T-cell (primary cell): ENCODE results near the gene SMPDL3B. TPM values are rescaled to one million over a fixed set of nuclear protein-coding genes. Genes with fewer than 3 reads are reported as not detected.
A peak's percentile ranks its signal among the peaks of the same experiment; 100 is the strongest.

Experiments used
- ATAC-seq, 4 experiments: fragments of 200-7000 bp in 3 of 4; fragments of 150-1000 bp in 1 of 4; cut with Tn5 transposase; replicated peaks in 1 of 4; 1 replicate in 3 of 4; 2 replicates in 1 of 4; pipeline ENCODE4 v1.10.0; 2021; ENCODE audit warnings: moderate library complexity in 3 of 4, mild to moderate bottlenecking in 2 of 4, moderate number of reproducible peaks in 1 of 4
- CTCF ChIA-PET, 2 donors: fragments of 300-600 bp; sonication (Branson Sonifier 250); formaldehyde crosslinking; loops; one replicate each; lab custom pipeline; 2022; ENCODE audit warnings: antibody characterized with exemption in 2 of 2; lab: Charles Lee
- POLR2A ChIA-PET, 2 donors: fragments of 300-600 bp; sonication (Branson Sonifier 250); formaldehyde crosslinking; loops; one replicate each; lab custom pipeline; 2022; ENCODE audit warnings: antibody characterized with exemption in 2 of 2; lab: Charles Lee
- DNase-seq, 35 experiments: peaks; one replicate each; pipeline versions ENCODE4 v3.0.0 to v3.0.0-alpha.2; 2013 to 2023
- H3K27ac ChIP-seq: one replicate; pipeline ENCODE4 v1.5.1; 2013; ENCODE audit warnings: low read length
- H3K27me3 ChIP-seq, 2 experiments: replicated peaks in 1 of 2; 1 replicate in 1 of 2; 2 replicates in 1 of 2; pipeline versions ENCODE4 v1.6.1 to v1.7.0; 2013; ENCODE audit warnings: low read length in 1 of 2, mixed read lengths in 1 of 2; ENCODE audit not compliant: control insufficient read depth in 2 of 2, insufficient read depth in 2 of 2; ENCODE audit errors: extremely low read depth in 1 of 2
- H3K36me3 ChIP-seq, 2 donors: 1 replicate in 1 of 2; 2 replicates in 1 of 2; pipeline versions ENCODE4 v1.6.1 to v1.7.0; 2013; ENCODE audit warnings: low read length in 1 of 2; ENCODE audit not compliant: control insufficient read depth in 2 of 2, insufficient read depth in 1 of 2; ENCODE audit errors: extremely low read depth in 1 of 2
- H3K4me1 ChIP-seq, 2 experiments: 1 replicate in 1 of 2; 2 replicates in 1 of 2; pipeline versions ENCODE4 v1.6.1 to v1.7.0; 2013; ENCODE audit warnings: low read length in 2 of 2, mixed read lengths in 1 of 2; ENCODE audit not compliant: insufficient read depth in 2 of 2, control insufficient read depth in 1 of 2; ENCODE audit errors: extremely low read depth in 1 of 2
- H3K4me3 ChIP-seq, 2 donors: 1 replicate in 1 of 2; 2 replicates in 1 of 2; pipeline versions ENCODE4 v1.5.1 to v1.7.0; 2013; ENCODE audit warnings: mild to moderate bottlenecking in 2 of 2, low read length in 1 of 2, moderate library complexity in 1 of 2; ENCODE audit not compliant: control insufficient read depth in 1 of 2; ENCODE audit errors: extremely low read depth in 1 of 2
- H3K9me3 ChIP-seq: 2 replicates; pipeline ENCODE4 v1.7.0; 2013
- H3K27ac Mint-ChIP-seq, 2 donors: one replicate each; pipeline ENCODE4 v1.8.0; 2020 to 2021; ENCODE audit warnings: mild to moderate bottlenecking in 2 of 2, mixed read lengths in 2 of 2
- H3K27me3 Mint-ChIP-seq, 2 donors: one replicate each; pipeline ENCODE4 v1.8.0; 2021 to 2022; ENCODE audit warnings: mixed read lengths in 2 of 2
- H3K36me3 Mint-ChIP-seq: one replicate; pipeline ENCODE4 v1.8.0; 2021; ENCODE audit warnings: mixed read lengths
- H3K4me1 Mint-ChIP-seq, 3 donors: one replicate each; pipeline ENCODE4 v1.8.0; 2020 to 2022; ENCODE audit warnings: mixed read lengths in 3 of 3, mild to moderate bottlenecking in 1 of 3
- H3K4me3 Mint-ChIP-seq, 3 donors: one replicate each; pipeline ENCODE4 v1.8.0; 2020 to 2022; ENCODE audit warnings: mild to moderate bottlenecking in 3 of 3, mixed read lengths in 3 of 3, moderate library complexity in 3 of 3
- H3K9me3 Mint-ChIP-seq, 3 donors: one replicate each; pipeline ENCODE4 v1.8.0; 2020 to 2022; ENCODE audit warnings: mixed read lengths in 3 of 3
- WGBS: methylation state at CpG from one replicate; pipeline ENCODE4 v1.1.5; 2013; ENCODE audit warnings: missing lambda C conversion rate; ENCODE audit not compliant: insufficient coverage; 5-methylcytosine and 5-hydroxymethylcytosine counted together
- total RNA-seq, 35 experiments: library from RNA in 6 of 35; stranded (reverse) in 6 of 35; fragments of 120-200 nt in 1 of 35; gene quantifications; one replicate each; pipeline versions ENCODE4 v1.2.1 to v1.2.4 and lab custom pipeline; 2013 to 2026

Gene SMPDL3B
- total RNA-seq, 5 donors from 2014 or later (not counting 1 experiment from before 2014, with no cell fraction given), result 0.22 to 0.44 (median 0.33) TPM; not detected in 1

DNA sequence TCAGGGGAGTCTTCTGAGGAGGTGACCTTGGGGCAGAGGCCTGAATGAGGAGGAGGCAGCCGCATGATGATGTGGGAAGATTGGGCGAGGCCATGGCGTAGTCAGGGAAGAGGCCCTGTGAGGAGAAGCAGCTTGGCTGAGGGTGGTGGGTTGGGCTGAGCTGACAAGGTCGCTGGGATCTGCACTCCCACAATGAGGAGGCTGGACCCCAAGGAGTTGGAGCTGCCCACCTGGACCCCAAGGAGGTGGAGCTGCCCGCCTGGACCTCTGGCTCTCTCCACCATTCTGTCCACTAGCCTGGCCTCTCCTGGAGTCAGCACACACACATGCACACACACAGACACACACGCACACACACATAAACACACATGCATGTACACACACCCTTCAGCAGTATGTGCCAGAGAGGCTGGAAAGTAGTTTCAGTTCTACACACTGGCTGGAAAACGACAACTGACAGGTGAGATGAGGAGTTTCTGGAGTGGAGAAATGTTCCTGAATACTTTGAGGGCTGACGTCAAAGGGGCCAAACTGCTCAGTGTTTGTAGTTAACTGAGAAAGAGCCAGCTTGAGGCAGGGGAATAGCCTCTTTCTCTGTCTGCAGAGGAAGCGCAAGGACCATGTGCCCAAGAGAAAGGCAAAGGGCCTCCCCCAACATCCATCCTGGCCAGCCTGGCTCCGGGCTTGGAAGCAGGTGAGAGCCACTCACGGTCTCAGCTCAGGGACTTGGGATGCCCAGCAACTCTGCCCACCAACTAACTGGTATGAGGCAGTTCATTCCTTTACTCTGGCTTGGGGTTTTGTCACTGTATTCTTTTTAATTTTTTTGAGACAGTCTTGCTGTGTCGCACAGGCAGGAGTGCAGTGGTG is 7.1 kb downstream of the SMPDL3B start:
- no peak overlapping the region for H3K4me3 Mint-ChIP-seq
- H3K27me3 ChIP-seq, result no peaks in the 10 kb centered on the region
- H3K4me1 Mint-ChIP-seq, result peaks cover 24 to 45% (median 43%) of the 10 kb centered on the region in 3 donors
- no peaks in the 10 kb centered on the region for H3K27me3 Mint-ChIP-seq
- peak overlapping the region; percentile 46 to 68 for H3K27ac Mint-ChIP-seq
- H3K9me3 Mint-ChIP-seq, result no peaks in the 10 kb centered on the region
- no peak overlapping the region for H3K4me3 ChIP-seq
- H3K9me3 ChIP-seq, result no peaks in the 10 kb centered on the region
- ChIA-PET CTCF (interaction anchor here (0.6 to 0.8 kb wide), 2 partner anchors 38 to 253 kb away, joined by 3 to 4 read pairs; no protein-coding TSS in a partner anchor), POLR2A (no interaction called here)
- no peaks in the 10 kb centered on the region for H3K36me3 Mint-ChIP-seq
- no peaks in the 10 kb centered on the region for H3K36me3 ChIP-seq
- no peak for DNase-seq
- peaks cover 11 to 30% of the 10 kb centered on the region in 2 experiments for H3K4me1 ChIP-seq
- no peak overlapping the region for H3K27ac ChIP-seq
- 93% methylated on average over 6 of the region's 12 CpGs for WGBS
- ATAC-seq, result no peak

DNA sequence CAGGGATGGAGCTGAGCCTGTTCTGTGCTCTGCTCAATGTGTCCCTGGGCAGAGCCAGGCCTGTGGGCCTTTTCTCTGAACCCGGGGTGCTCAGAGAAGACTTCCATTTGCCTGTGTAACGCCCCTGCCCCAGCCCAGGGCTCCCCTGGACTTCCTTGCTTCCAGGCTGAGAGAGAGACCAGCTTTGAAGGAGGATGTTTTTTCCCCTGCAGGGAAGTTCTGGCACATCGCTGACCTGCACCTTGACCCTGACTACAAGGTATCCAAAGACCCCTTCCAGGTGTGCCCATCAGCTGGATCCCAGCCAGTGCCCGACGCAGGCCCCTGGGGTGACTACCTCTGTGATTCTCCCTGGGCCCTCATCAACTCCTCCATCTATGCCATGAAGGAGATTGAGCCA is 10.2 kb downstream of the SMPDL3B start:
- Mint-ChIP-seq H3K27ac (peak overlapping the region; percentile 28 to 70), H3K4me1 (peaks cover 22 to 42% (median 39%) of the 10 kb centered on the region in 3 donors), H3K9me3 (no peaks in the 10 kb centered on the region), H3K27me3 (no peaks in the 10 kb centered on the region), H3K36me3 (no peaks in the 10 kb centered on the region), H3K4me3 (no peak overlapping the region)
- H3K36me3 ChIP-seq, result no peaks in the 10 kb centered on the region
- H3K4me3 ChIP-seq, result no peak overlapping the region
- peaks cover 0 to 7% of the 10 kb centered on the region in 2 experiments for H3K27me3 ChIP-seq
- CTCF ChIA-PET, result interaction anchor here in 1 of 2 donors (1.7 kb wide), 1 partner anchor 46 kb away, joined by 4 read pairs; no protein-coding TSS in a partner anchor
- H3K9me3 ChIP-seq, result no peaks in the 10 kb centered on the region
- no peak for ATAC-seq
- H3K4me1 ChIP-seq, result peaks cover 11 to 28% of the 10 kb centered on the region in 2 experiments
- DNase-seq, result no peak
- no peak overlapping the region for H3K27ac ChIP-seq
- WGBS, result 87% methylated on average over 3 of the region's 5 CpGs
- POLR2A ChIA-PET, result interaction anchor here in 1 of 2 donors (1.0 kb wide), 1 partner anchor 14 kb away, joined by 4 read pairs; no protein-coding TSS in a partner anchor

DNA sequence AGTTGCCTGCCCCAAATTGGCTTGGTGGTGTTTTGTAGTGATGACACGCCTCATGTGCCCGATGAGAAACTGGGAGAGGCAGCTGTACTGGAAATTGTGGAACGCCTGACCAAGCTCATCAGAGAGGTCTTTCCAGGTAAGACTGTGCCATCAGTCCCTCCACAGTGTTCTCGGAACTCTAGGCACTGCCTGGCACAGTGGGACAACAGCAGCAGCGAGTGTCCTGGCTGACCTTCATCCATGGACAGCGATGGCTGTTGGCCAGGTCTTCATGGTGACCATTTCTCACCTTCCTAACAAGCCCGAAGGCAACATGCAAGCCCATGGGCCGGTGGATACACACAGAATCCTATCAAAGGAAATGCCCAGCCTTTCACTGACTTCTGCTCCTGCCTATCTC is 14.2 kb downstream of the SMPDL3B start:
- WGBS, result 92% methylated on average over 8 of the region's 8 CpGs
- no peak overlapping the region for H3K4me3 ChIP-seq
- Mint-ChIP-seq H3K9me3 (no peaks in the 10 kb centered on the region), H3K27ac (no peak overlapping the region), H3K4me3 (no peak overlapping the region), H3K4me1 (peaks cover 3 to 9% (median 5%) of the 10 kb centered on the region in 3 donors), H3K27me3 (no peaks in the 10 kb centered on the region), H3K36me3 (no peaks in the 10 kb centered on the region)
- ChIA-PET CTCF (interaction anchor here in 1 of 2 donors (1.1 kb wide), 1 partner anchor 9 kb away, joined by 5 read pairs; no protein-coding TSS in a partner anchor), POLR2A (interaction anchor here in 1 of 2 donors (0.6 kb wide), 1 partner anchor 1559 kb away, joined by 3 read pairs; no protein-coding TSS in a partner anchor)
- H3K9me3 ChIP-seq, result no peaks in the 10 kb centered on the region
- no peak for ATAC-seq
- H3K27ac ChIP-seq, result no peak overlapping the region
- no peaks in the 10 kb centered on the region for H3K36me3 ChIP-seq
- H3K27me3 ChIP-seq, result peaks cover 0 to 7% of the 10 kb centered on the region in 2 experiments
- DNase-seq, result no peak
- peaks cover 2 to 5% of the 10 kb centered on the region in 2 experiments for H3K4me1 ChIP-seq

DNA sequence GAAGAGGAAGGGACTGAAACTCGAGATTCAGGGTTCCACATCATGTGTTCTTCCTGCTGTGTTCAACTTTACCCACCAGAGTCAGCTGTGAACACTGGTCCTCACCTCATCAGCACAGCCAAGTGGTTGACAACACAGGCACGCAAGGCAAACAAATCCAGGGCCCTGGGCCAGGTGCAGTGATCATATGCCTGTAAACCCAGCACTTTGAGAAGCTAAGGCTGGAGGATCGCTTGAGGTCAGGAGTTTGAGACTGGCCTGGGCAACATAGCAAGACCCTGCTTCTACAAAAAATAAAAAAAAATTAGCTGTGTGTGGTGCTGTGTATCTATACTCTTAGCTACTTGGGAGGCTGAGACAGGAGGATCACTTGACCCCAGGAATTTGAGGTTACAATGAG is 16.6 kb downstream of the SMPDL3B start:
- H3K27ac Mint-ChIP-seq, result no peak overlapping the region
- H3K4me3 ChIP-seq, result no peak overlapping the region
- H3K27ac ChIP-seq, result no peak overlapping the region
- no peaks in the 10 kb centered on the region for H3K36me3 Mint-ChIP-seq
- POLR2A ChIA-PET, result interaction anchor here in 1 of 2 donors (0.7 kb wide), 1 partner anchor 117 kb away, joined by 7 read pairs; no protein-coding TSS in a partner anchor
- H3K4me1 ChIP-seq, result no peaks in the 10 kb centered on the region
- DNase-seq (no peak), ATAC-seq (no peak)
- H3K27me3 ChIP-seq, result peaks cover 0 to 24% of the 10 kb centered on the region in 2 experiments
- no peak overlapping the region for H3K4me3 Mint-ChIP-seq
- H3K36me3 ChIP-seq, result no peaks in the 10 kb centered on the region
- H3K9me3 Mint-ChIP-seq, result no peaks in the 10 kb centered on the region
- no peaks in the 10 kb centered on the region for H3K9me3 ChIP-seq
- H3K27me3 Mint-ChIP-seq, result no peaks in the 10 kb centered on the region
- 33% methylated on average over 1 of the region's 3 CpGs for WGBS
- CTCF ChIA-PET, result interaction anchor here in 1 of 2 donors (0.5 to 0.9 kb wide), 2 partner anchors 101 to 195 kb away, joined by 3 to 4 read pairs; no protein-coding TSS in a partner anchor
- H3K4me1 Mint-ChIP-seq, result no peaks in the 10 kb centered on the region

DNA sequence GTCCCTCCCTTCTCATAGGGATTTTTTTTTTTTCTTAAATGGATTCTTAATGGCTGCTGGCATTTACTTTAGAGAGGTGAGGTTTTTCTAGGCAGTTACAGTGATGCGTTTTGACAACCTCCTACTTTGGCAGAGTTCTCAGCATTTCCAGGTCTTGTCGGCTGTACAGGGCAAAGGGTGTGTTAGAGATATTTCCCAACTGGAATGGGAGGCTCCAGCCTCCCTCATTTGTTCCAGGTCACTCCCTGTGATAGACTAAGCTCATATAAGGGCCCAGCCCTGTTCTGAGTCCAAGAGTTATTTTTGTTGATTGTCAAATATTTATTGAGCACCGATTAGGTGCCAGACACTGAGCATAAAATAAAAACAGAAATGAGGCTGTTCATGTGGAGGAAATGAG is 17.3 kb downstream of the SMPDL3B start:
- no peak for DNase-seq
- Mint-ChIP-seq H3K9me3 (no peaks in the 10 kb centered on the region), H3K4me3 (no peak overlapping the region), H3K27me3 (no peaks in the 10 kb centered on the region), H3K36me3 (no peaks in the 10 kb centered on the region), H3K27ac (no peak overlapping the region), H3K4me1 (no peaks in the 10 kb centered on the region)
- ATAC-seq, result no peak
- Histone ChIP-seq H3K4me1 (no peaks in the 10 kb centered on the region), H3K9me3 (no peaks in the 10 kb centered on the region), H3K36me3 (no peaks in the 10 kb centered on the region), H3K27me3 (peaks cover 0 to 24% of the 10 kb centered on the region in 2 experiments), H3K4me3 (no peak overlapping the region), H3K27ac (no peak overlapping the region)
- POLR2A ChIA-PET, result interaction anchor here (0.6 to 0.7 kb wide), 2 partner anchors 106 to 118 kb away, joined by 3 to 7 read pairs; no protein-coding TSS in a partner anchor
- no CpG with 5 or more reads among the region's 3 CpGs for WGBS
- CTCF ChIA-PET, result interaction anchor here in 1 of 2 donors (0.5 to 0.9 kb wide), 2 partner anchors 100 to 195 kb away, joined by 3 to 4 read pairs; no protein-coding TSS in a partner anchor

DNA sequence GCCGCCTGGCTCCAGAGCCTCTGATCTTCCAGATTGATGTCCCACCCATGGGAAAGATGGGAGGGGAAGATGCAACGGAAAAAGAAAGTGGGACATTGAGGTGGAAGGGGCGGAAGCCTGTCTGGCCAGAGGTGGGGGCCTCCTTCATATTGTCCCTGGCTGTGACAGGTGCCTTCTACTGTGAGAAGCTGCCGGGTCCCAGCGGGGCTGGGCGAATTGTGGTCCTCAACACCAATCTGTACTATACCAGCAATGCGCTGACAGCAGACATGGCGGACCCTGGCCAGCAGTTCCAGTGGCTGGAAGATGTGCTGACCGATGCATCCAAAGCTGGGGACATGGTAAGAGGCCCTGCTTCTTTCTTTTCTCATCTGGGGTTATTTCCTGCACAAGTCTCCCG is 19.4 kb downstream of the SMPDL3B start:
- H3K4me1 ChIP-seq, result peaks cover 0 to 8% of the 10 kb centered on the region in 2 experiments
- H3K27ac ChIP-seq, result no peak overlapping the region
- no peaks in the 10 kb centered on the region for H3K36me3 ChIP-seq
- POLR2A ChIA-PET, result interaction anchor here in 1 of 2 donors (0.6 kb wide), 1 partner anchor 627 kb away, joined by 4 read pairs; no protein-coding TSS in a partner anchor
- CTCF ChIA-PET, result no interaction called here
- H3K4me3 Mint-ChIP-seq, result no peak overlapping the region
- peaks cover 1 to 8% (median 4%) of the 10 kb centered on the region in 3 donors for H3K4me1 Mint-ChIP-seq
- no peak for DNase-seq
- H3K27me3 ChIP-seq, result peaks cover 0 to 21% of the 10 kb centered on the region in 2 experiments
- H3K9me3 Mint-ChIP-seq, result no peaks in the 10 kb centered on the region
- H3K36me3 Mint-ChIP-seq, result no peaks in the 10 kb centered on the region
- no peaks in the 10 kb centered on the region for H3K27me3 Mint-ChIP-seq
- H3K27ac Mint-ChIP-seq, result no peak overlapping the region
- no peak for ATAC-seq
- H3K9me3 ChIP-seq, result no peaks in the 10 kb centered on the region
- 87% methylated on average over 4 of the region's 10 CpGs for WGBS
- H3K4me3 ChIP-seq, result no peak overlapping the region
